Measurements from ENCODE around the gene TAGLN2. TPM values are rescaled to one million over a fixed set of nuclear protein-coding genes. Genes with fewer than 3 reads are reported as not detected.

TAGLN2 gene
- polyA plus RNA-seq, 1 experiment, result 745 TPM

DNA sequence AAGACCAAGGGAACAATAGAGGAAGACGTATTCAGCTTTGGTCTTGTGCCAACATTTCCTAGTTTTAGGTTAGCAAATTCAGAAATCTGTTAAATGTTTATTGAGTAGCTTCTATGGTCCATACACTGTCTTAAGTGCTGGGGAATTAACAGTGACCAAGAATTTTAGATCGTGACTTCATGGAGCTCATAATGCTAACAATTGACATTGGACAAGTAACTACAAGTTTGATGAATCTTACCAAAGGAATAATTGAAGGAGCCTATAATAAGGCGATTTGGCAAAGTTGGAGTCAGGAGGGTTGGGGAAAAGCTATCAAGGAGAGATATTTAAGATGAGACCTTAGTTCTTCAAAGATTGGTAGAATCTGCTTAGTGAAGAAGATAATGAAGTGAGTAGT is 30.1 kb upstream of the TAGLN2 start:
- no peak overlapping the region for H3K4me3 ChIP-seq (ENCODE audit: low read depth, low read length)
- POLR2A ChIA-PET, result no interaction called here
- peaks cover 5% of the 10 kb centered on the region; the same call in 1 of the 2 replicates for H3K27me3 ChIP-seq (ENCODE audit: control insufficient read depth, insufficient read depth, low read length)
- CTCF ChIA-PET, result interaction anchor here (4.9 to 39.5 kb wide), 2 partner anchors 8 to 55 kb away, joined by 25 to 889 read pairs; partner anchors contain the start of gene IGSF9
- no peaks in the 10 kb centered on the region for H3K36me3 ChIP-seq (ENCODE audit: control insufficient read depth, insufficient read depth, low read length)
- TF ChIP-seq, protein P1, sequence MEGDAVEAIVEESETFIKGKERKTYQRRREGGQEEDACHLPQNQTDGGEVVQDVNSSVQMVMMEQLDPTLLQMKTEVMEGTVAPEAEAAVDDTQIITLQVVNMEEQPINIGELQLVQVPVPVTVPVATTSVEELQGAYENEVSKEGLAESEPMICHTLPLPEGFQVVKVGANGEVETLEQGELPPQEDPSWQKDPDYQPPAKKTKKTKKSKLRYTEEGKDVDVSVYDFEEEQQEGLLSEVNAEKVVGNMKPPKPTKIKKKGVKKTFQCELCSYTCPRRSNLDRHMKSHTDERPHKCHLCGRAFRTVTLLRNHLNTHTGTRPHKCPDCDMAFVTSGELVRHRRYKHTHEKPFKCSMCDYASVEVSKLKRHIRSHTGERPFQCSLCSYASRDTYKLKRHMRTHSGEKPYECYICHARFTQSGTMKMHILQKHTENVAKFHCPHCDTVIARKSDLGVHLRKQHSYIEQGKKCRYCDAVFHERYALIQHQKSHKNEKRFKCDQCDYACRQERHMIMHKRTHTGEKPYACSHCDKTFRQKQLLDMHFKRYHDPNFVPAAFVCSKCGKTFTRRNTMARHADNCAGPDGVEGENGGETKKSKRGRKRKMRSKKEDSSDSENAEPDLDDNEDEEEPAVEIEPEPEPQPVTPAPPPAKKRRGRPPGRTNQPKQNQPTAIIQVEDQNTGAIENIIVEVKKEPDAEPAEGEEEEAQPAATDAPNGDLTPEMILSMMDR (IDR thresholded peaks at IDR 0.05; ENCODE audit: insufficient read depth, low read depth, low read length), result no peak
- no peak for DNase-seq (ENCODE audit: low read depth)

DNA sequence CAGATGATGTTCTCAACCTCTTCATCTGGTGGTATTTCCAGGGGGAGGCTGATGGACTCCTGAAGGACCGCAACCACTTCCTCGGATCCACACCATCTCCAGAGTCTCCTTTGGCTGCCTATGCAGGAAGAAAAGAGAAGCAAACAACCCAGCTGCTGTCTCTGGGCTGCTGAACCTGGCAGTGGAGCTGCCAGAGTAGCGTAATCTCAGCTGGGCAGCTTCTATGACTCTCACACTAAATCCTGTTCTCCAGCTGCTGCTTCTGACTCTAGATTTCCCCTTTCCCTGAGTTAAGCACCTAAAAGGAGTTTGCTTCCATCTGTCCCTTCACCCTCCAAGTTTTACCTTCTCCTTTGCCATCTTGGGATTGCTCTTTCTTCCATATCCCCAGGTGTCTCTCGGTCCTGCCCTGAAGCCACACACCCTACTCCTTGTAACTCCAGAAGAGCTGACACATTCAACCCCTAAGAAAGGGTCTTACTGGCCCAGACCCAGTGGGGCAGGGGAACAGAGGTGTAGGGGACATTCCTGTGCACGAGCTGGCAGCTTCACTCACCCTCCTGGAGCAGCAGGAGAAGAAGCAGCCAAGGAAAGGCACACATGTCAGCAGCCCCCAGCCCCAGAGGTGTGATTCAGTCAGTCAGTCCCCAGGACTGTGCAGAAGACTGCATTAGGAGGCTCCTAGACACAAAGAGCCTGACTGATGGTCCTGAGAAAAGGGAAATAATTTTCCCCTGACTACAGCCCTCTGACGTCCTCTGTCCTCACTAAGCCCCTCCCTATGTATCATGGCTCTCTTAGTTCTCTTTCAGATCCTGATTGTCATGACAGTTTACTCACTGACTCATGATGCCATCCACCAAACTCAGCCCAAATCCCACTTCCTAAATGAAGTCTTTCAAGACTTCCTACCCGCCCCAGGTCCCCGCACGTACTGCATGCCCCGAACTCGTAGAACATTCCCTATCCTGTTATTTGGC is 28.5 kb upstream of the TAGLN2 start, which contains the start of gene SLAMF9:
TSS of gene SLAMF9 (minus strand) at position 702 of the 980 bp plus-strand sequence. CDS start at position 602, 100 bp downstream.
- H3K4me3 ChIP-seq (ENCODE audit: low read depth, low read length), result no peak within 1 kb of the TSS
- no peak for DNase-seq (ENCODE audit: low read depth)
- H3K27me3 ChIP-seq (ENCODE audit: control insufficient read depth, insufficient read depth, low read length), result peaks cover 5% of the 10 kb centered on the region; the same call in 1 of the 2 replicates
- H3K36me3 ChIP-seq (ENCODE audit: control insufficient read depth, insufficient read depth, low read length), result no peaks in the 10 kb centered on the region
- TF ChIP-seq, protein P1 (IDR thresholded peaks at IDR 0.05; ENCODE audit: insufficient read depth, low read depth, low read length), result no peak
- POLR2A ChIA-PET, result no interaction called here
- CTCF ChIA-PET, result interaction anchor here (1.1 to 39.5 kb wide), 4 partner anchors 8 to 57 kb away, joined by 4 to 889 read pairs (median 4); partner anchors contain the start of gene IGSF9

DNA sequence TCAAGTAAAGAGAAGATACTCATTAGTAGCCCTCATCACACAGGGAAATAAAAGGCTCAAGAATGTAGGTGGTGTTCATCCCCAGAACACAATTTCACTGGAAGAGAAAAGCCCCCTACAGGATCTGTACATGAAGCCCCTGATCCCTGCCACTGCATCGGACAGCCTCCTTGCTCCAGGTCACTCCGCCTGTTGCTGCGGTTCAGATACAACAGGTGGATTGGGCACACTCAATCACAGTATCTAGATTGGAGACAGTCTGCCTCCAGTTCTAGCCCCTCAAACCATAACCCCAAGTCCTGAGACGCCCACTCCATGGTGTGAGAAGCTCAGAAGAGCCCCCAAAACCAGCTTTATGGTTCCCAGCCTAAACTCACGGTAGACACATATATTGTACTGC is 27.6 kb upstream of the TAGLN2 start:
- TF ChIP-seq, protein P1 (IDR thresholded peaks at IDR 0.05; ENCODE audit: insufficient read depth, low read depth, low read length), result no peak
- Histone ChIP-seq H3K36me3 (ENCODE audit: control insufficient read depth, insufficient read depth, low read length) (no peaks in the 10 kb centered on the region), H3K27me3 (ENCODE audit: control insufficient read depth, insufficient read depth, low read length) (peaks cover 5% of the 10 kb centered on the region), H3K4me3 (ENCODE audit: low read depth, low read length) (no peak overlapping the region)
- ChIA-PET CTCF (interaction anchor here (1.4 to 39.5 kb wide), 3 partner anchors 7 to 58 kb away, joined by 4 to 889 read pairs (median 4); partner anchors contain the start of gene IGSF9), POLR2A (no interaction called here)
- DNase-seq (ENCODE audit: low read depth), result no peak

DNA sequence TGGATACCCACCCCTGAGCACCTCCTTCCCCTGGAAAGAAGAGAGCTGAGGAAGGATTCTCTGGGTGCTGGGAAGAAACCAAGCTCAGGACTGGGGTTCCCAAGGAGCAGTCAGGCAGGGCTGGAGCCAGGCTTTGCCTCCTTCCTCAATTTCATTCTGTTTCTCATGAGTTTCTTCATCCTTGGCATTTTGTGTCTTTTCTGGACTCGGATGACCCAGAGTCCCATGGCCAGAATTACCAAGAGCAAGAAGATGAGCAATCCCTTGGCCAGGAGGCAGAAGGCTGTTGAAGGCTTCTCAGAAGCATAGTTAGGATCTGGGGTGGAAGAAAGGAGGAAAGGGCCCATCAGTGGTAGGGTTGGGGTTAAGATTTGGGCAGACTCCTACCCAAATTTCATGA is 26.2 kb upstream of the TAGLN2 start:
- TF ChIP-seq, protein P1 (IDR thresholded peaks at IDR 0.05; ENCODE audit: insufficient read depth, low read depth, low read length), result no peak
- H3K4me3 ChIP-seq (ENCODE audit: low read depth, low read length), result no peak overlapping the region
- CTCF ChIA-PET, result interaction anchor here (39.5 kb wide), 1 partner anchor 59 kb away, joined by 889 read pairs; no protein-coding TSS in a partner anchor

DNA sequence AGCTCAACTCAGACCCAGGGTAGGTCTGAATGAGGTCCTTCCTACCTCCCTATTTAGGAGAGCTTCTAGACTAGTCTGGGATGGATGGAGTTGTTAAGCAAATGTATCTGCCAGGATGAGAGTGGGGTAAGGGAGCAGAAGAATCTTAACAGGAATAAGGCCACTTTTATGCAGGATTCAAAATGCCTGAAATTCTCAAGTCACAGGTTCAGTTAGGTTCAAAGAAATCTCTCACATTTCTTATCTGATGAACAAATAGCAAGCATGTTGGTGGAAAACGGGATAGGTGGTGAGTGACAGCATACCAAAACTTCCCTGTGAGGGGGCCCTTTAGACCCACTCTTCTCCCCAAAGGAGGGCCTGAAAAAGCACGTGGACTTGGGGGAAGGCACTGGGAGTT is 25.7 kb upstream of the TAGLN2 start:
- DNase-seq (ENCODE audit: low read depth), result no peak
- TF ChIP-seq, protein P1 (IDR thresholded peaks at IDR 0.05; ENCODE audit: insufficient read depth, low read depth, low read length), result no peak
- Histone ChIP-seq H3K4me3 (ENCODE audit: low read depth, low read length) (no peak overlapping the region), H3K36me3 (ENCODE audit: control insufficient read depth, insufficient read depth, low read length) (no peaks in the 10 kb centered on the region), H3K27me3 (ENCODE audit: control insufficient read depth, insufficient read depth, low read length) (peaks cover 8% of the 10 kb centered on the region)
- CTCF ChIA-PET, result interaction anchor here (0.5 to 39.5 kb wide), 3 partner anchors 11 to 60 kb away, joined by 3 to 889 read pairs (median 7); no protein-coding TSS in a partner anchor
- POLR2A ChIA-PET, result no interaction called here

More for the DNA sequence above, 26.2 kb upstream of the TAGLN2 start:
- POLR2A ChIA-PET, result no interaction called here
- Histone ChIP-seq H3K27me3 (ENCODE audit: control insufficient read depth, insufficient read depth, low read length) (peaks cover 8% of the 10 kb centered on the region), H3K36me3 (ENCODE audit: control insufficient read depth, insufficient read depth, low read length) (no peaks in the 10 kb centered on the region)
- DNase-seq (ENCODE audit: low read depth), result no peak

Measured in BJ (cell line).